GM04503 (cell line): Measurements from ENCODE around the gene ZNF536.
"Not testable (repeated sequence)": the region's sequence is repeated elsewhere in the genome, so short reads cannot be mapped to it uniquely, and the experiment has no call there.

Source experiments
- DNase-seq: peaks from one replicate; pipeline ENCODE4 v3.0.0-alpha.2; 2012; ENCODE audit warnings: low read depth

Gene ZNF536

DNA sequence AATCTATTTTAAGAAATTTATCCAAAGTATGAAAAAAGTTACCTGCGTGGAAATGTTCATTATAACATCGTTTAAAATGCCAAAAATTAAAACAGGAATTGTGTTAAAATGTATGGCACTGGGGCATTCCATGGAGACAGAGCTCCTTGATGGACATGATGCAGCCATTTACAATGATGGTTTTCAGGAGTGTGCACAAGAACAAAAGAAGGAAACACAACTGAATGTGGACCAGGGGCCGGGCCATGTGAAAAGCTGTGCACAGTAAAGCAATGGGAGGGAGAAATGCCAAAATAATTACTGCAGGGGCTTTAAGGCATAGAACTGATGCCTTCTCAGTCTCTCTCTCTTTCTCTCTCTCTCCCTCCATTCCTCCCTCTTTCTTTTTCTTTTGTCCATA is 115.0 kb downstream of the ZNF536 start:
- no peak for DNase-seq

DNA sequence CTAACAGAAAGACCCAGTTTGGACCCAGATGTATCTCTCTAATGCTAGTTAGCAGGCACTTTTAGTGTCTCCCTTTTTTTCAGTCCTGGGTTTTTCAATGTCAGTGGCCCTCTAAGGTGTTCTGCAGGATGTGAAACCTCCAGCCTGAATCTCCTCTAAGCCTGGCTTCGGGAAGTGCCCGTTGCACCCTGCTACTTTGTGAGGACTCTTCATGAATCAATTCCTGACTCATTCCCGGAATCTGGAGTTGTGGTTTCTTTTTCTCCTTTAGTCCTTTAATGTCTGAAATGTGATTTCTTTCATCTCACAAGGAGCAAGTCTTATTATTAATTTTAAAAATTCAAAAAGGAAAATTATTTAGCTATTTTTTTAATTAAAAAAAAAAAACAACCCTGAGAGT is 116.0 kb downstream of the ZNF536 start:
- no peak for DNase-seq

DNA sequence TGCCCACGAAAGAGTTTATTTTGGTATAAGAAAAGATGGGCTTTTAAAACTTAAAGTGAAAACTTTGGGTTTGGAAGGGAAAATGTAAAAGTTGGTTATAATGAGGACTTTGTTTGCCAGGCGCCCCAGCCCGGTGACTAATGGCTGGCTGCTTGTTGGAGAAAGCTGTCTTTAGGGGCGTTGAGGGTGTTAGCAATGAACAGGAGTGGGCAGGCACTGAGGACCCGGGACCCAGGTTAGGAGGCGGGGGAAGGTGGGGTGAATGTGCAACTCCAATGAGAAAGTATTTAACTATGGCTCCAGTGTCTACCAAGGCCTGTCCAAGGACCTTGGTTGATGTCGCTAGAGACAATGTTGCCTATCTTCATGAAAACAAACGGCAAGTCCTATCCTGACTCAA is 118.6 kb downstream of the ZNF536 start:
- no peak for DNase-seq

DNA sequence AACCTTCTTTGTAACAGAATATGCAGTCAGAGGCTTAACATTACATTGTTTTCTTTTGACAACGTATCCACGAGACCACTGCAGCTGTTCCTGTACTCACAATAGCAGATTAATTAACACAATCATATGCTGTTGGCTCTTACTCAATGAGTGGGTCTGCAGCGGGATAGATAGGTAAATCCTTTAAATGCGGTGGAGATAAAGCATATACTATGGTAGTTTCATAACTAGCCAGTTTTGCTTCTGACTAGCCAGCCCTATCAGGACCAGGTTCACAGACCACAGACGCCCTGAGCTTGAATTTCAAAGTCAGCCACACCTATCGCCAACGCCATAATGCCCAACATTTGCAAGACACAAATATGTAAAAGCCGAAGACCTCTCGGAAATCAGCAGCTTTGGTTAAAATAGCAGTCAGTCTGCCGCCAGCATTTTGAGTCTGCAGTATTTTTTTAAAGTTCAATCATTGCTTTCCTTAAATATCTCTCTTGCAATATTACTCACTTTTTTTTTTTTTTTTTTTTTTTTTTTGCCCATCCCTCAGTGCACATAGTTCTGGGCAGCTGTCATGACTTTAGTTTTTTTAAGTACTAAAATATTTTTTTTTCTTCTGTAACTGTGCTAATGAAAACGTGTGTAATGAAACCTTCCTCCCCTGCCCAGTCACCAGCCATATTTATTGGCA is 120.5 kb downstream of the ZNF536 start:
- DNase-seq, result no peak

DNA sequence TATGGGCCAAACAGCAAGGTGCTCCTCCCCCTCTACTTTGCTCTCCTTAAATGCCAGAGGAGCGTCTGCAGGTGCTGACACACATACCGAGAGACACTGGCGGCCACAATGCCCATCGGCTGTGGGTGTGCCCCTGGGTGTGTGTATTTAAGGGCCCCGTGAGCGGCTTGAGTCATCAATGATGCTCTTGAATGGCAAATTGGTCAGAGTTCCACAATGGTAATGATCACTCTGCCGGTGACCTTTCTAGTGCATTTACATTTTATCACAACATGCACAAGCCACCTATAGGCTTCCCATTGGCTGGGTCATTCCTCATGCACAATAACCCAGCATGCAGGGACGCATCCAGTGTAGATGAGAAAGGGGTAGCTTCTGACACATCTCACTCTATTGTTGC is 124.8 kb downstream of the ZNF536 start:
- no peak for DNase-seq

DNA sequence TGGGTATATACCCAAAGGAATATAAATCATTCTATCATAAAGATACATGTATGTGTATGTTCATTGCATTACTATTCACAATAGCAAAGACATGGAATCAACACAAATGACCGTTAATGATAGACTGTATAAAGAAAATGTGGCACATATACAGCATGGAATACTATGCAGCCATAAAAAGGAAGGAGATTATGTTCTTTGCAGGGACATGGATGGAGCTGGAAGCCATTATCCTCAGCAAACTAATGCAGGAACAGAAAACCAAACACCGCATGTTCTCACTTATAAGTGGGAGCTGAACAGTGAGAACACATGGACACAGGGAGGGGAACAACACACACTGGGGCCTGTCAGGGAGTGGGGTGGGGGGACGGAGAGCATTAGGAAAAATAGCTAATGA is 125.9 kb downstream of the ZNF536 start:
- DNase-seq, result not testable (repeated sequence)

DNA sequence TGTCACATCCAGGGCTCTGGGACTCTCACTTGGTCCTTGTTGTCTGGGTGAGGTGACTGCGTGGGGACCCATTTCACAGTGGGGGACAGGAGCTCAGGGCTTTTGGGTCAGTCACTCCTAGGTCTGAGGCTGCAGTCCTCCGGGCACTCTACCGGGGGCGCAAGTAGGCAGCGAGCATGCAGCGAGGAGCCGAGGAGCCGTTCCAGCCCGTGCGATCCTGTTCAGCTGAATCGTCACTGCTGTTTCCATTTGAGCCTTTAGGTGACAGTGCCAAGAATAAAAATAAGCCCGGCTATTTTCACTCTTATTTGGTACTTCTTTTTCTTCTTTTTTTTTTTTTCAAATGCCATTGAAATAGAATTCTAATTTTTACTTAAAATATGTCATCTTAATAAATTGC is 126.5 kb downstream of the ZNF536 start:
- DNase-seq, result no peak

DNA sequence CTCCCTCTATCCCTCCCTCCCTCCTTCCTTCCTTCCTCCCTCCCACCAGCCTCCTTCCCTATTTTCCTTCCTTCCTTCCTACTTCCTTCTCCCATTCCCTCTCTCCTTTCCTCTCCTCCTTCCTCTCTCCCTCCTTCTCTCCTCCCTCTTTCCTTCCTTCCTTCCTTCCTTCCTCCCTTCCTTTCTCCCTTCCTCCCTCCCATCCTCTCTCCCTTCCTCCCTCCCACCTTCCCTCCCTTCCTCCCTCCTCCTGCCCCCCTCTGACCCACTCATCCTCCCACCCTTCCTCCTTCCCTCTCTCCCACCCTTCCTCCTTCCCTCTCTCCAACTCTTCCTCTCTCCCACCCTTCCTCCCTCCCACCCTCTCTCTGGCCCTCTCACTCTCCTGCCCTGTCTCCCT is 132.1 kb downstream of the ZNF536 start:
- no peak for DNase-seq

DNA sequence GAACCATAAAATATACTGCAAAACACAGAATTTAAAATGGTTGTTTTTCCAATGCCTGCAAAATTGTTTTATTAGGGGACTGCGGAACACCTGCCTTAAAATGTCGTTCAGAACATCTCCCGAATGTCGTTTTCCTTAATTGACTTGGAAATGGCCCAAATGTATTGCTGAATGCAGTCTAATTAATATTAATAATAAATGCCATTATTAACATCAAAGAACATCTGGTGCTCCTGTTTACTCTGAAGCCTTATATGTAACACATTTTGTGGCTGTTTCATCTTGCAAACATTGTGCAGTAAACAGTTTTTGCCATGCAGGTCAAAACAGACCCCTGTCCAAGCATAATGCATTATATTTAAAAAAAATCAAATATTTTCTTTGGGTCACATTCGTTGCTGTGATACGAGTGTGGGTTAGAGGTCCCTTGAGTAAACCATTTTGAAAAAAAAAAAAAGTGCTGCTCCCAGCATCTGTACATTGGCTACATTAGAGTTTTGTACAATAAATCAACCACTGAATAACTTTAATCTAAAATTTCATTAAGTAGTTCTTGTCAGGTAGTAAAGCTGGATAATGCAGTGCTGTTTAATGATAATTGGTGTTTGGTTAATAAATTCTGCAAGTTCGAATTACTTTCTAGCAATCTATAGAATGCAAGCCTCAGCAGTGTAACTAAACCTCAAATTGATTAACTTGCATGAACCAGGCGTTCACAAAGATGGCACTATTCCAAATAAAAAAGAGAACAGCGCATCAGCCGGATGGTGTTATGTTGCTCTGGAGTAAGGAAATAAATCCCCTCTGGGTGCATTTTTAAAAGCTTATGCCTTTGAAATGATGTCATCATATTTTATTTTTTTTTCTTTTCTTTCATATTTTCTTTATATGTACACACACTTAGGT is 140.2 kb downstream of the ZNF536 start:
- DNase-seq, result no peak

DNA sequence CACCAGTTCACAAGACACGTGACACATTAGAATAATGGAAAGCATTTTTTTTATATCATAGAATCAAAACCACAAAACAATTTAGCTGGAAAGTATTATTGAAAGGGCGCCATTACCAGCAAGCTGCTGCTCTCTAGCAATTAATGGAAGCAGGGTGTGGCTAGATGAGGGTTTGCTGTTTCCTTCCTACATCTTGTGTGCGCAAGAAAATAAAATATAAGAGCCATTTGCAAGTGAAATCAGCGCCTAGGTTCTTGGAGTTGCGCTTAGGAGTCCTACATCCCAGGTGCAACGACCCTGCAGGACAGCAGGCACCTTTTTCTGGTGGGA is 140.9 kb downstream of the ZNF536 start:
- DNase-seq, result no peak

DNA sequence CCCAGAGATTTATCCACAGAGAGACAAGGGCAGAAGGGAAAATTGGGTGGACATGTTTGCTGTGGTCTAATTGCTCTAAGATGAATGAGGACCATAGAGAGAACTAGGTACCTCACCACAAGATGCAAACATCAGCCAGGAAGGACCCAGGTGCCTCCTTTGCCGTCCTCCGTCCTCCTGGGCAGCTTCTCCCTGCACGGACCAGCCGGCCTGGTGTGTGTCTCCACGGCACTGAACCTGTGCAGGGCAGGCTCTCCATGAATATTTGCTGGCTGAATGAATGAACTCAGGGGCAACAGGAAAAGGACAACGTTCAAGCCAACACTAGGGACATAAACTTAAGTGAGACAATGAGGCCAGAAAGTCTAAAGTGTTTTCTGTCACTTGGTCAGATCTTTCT is 143.9 kb downstream of the ZNF536 start:
- no peak for DNase-seq

DNA sequence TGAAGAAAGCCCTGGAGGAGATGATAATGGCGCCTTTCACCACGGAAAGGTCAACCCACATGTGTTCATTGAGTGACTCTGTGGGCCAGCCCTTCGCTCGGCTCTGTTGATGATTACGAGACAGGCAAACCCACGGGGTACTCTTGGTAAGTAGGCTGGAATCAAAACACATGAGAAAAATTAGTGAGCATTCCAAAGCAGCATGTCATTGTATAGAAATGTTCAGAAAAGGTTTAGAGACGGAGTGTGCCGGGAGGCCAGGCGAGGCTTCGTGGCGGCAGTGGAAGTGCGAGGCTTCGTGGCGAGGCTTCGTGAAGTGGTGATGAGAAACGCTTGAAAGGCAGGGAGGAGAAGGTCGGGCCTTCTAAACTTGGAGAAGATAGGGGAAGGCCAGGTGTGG is 144.3 kb downstream of the ZNF536 start:
- DNase-seq, result no peak

DNA sequence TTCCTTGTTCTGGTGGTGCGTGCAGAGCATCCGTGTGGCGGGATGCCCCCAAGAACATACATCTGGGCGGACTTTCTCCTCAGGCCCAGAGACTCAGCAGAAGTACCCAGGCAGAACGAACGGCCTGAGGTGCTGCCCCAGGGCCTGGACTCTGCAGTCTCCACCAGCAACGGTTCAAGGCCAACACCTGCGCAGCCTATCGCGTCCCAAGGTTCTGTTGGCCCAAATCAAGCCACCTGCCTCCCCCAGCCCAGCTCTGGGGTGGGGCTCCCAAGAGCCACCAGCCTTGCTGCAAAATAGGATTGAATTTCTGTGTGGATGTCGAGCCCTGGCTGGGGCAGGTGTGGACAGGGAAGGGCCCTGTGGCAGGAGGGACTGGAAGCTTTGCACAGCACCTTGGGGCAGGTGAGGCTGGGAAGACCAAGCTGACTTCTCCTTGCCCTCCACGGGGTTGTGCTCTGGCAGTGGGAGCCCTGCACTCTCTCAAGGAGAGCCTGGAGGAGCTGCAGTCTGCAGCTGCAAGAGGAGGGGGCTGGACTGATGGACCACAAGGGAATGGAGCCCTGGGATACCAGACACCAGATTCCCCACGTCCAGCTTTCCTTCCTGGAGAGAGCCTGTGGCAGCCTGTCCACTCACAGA is 146.9 kb downstream of the ZNF536 start:
- no peak for DNase-seq

DNA sequence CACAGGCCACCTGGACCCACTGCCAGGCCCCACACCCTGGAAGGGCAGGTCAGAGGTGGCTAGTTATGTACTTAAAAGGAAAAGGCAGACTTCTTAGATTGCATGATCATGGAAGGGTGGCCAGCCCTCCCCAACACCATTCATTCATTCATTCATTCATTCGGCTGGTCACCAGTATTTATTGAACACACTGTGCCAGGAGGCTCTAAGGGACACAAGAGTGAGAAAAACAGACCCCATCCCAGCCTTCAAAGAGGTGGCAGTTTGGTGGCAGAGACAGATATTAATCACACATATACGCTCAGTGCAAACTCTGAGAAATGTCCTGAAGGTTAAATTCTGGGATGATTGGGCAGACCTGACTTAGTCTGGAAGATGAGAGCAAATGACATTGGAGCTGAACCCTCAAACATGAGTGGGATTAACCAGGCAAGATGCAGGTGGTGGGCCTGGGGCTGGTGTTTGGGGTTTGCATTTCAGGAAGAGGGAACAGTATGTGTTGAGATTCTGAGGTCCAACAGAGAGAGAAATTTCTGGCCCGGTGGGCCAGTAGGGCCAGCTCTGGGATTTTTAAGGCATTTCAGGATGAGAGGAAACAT is 147.5 kb downstream of the ZNF536 start:
- no peak for DNase-seq

DNA sequence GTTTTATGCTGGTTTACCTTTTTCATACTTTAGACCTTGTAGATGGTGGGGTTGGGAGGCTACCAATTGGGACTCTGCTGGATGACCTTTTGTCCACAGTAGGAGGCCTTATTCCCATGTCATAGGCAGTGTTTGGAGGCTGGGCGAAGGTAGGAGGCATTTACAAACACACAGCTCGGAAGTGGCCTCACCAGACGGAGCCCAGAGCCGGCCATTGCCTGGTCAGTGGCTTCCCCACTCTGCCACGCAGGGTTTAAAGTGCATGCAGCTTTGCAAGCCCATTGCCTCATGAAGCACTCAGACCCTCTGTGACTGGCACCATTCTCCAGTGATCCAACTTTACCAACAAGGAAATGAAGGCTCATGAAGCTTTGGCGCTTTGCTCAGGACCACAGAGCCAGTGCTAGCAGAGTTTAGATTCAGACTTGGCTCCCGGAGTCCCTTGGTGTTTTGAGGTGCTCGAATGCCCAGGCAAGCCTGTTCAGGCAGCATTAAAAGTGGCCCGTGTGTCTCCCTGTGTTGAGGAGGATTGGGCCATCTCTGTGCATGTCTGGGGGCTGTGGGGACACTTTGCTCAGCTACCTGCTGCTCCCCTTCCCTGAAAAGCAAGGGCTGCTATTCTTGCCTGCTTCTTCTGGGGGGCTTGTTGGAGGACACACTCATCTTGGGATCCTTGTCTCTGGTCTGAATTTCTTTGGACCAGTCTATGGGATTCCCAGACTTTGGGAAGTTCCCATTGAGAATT is 148.7 kb downstream of the ZNF536 start:
- DNase-seq, result no peak

DNA sequence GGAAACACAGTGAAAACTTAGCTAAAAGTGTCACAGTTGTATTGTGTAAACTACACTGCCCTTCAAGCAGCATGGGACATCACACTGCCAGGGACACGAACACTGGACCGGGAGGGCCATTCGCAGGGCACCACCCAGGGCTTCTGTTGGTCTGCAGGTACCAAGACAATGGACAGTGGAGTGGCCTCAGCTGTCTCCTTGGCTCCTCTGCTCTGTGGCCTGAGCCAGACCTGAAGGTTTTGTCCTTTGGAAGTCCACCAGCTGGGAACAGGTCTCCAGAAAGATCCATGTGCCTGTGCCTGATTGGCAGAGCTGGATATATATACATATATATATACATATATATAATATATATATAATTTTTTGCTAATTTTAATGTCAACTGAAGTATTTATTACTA is 149.8 kb downstream of the ZNF536 start:
- no peak for DNase-seq

DNA sequence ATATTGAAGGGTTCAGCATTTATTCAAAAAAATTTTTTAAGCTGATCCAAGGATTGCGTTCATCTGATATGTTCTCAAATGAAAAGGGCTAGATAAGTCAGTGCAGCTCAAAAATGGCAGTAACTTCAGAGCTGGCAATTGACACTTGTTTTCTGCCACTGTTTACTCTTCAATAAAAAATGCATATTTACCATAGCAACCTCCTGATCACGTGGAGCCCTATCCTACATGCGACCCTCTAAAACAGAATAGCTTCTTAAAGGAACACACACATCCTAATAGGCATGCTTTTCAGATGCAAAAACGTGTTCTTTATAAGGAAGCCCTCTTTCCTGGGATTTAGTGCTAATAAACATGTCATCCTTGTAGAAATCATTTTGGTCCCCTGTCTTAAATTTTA is 150.2 kb downstream of the ZNF536 start:
- DNase-seq, result no peak

DNA sequence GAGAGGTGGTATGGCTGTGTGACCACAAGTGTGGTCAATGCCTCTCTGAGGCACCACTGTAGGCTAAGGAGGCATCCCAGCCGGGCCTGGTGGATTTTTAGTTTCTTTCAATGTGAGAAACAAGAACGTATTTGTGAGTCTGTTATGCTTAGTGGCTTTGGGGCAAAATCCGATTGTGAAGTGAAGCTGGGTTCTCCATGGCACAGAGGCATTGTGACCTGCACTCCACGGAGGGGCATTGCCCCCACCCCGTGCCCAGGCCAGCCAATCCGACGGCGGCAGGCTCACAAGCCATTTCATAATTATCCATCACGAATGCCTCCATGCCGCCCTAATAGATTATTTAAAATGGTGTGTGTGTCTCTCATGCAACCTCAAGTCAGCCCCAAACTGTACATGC is 151.6 kb downstream of the ZNF536 start:
- no peak for DNase-seq

DNA sequence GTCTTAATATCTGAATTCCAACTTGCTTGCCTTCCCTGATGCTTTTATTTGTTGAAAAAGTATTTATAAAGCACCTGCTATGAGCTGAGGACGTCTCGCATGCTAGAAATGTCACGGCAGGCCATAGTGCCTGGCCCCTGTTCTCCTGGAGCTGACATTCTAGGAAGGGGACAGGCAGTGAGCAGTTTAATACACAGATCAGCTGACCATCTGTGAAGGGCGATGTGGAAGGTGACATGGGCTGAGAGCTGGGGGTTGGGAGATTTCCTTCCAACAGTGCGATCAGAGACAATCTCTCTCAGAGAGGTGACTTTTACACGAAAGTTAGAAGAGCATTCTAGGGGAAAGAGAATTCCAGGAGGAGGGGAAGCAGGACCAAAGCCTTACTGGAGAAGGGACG is 153.2 kb downstream of the ZNF536 start:
- no peak for DNase-seq

DNA sequence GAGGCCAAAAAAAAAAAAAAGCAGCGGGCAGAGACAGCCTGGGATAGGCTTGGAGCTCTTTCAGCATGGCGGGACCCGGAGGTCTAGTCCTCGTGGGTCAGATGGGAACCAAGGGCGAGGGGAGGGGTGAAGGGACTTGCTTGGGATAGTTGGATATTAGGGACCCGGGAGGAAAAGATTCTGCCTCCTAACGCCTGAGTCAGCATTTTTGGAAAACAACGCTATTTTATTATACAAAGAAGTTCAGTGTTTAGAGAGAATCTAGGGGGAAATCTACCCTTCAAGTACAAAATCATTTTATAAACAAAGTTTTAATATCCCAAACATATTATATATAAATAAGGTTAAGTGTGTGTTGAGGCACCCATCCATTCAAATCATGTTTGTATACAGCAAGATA is 156.7 kb downstream of the ZNF536 start:
- no peak for DNase-seq

DNA sequence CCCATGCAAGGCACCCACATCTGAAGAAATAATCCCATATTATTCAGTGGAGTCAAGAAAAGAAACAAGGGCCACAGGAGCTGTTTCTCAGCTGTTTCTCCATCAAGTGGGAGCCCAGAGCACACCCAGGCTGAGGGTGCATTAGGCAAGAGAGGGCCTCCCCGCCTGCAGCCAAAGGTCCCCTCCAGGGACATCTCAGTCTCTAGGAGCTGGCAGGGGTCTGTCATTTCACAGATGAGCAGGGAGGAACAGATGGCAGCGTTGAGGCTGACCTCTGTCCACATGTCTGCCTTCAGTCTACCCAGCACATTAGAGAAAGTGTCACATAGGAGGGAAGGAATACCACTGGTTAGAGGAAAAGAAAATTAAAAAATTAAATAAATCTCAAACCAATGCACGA is 157.7 kb downstream of the ZNF536 start:
- DNase-seq, result no peak

DNA sequence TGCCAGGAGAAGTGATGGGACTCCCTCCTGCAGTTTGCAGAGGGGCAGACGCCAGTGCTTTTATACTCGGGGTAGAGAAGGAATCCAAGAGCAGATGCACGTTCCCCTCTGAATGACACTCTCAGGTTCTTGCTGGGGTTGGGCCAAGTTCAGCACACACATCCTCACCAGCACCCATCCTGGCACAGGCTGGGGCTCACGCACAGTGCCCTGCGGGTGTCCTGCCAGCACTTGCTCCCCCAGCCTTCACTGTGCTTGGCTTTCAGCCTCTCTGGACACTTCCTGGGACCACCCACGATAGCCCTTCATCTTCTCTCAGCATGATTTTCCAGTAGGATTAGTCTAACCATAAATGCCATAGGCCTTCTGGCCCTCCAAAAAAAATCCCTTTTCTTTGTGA is 158.6 kb downstream of the ZNF536 start:
- no peak for DNase-seq
